Measurements from ENCODE around the gene EPN2. TPM values are rescaled to one million over a fixed set of nuclear protein-coding genes. Genes with fewer than 3 reads are reported as not detected.
A peak's percentile ranks its signal among the peaks of the same experiment; 100 is the strongest.

EPN2 gene
- total RNA-seq, 4 donors from 2014 or later = 18.9 to 31.8 (median 26.2) TPM

DNA sequence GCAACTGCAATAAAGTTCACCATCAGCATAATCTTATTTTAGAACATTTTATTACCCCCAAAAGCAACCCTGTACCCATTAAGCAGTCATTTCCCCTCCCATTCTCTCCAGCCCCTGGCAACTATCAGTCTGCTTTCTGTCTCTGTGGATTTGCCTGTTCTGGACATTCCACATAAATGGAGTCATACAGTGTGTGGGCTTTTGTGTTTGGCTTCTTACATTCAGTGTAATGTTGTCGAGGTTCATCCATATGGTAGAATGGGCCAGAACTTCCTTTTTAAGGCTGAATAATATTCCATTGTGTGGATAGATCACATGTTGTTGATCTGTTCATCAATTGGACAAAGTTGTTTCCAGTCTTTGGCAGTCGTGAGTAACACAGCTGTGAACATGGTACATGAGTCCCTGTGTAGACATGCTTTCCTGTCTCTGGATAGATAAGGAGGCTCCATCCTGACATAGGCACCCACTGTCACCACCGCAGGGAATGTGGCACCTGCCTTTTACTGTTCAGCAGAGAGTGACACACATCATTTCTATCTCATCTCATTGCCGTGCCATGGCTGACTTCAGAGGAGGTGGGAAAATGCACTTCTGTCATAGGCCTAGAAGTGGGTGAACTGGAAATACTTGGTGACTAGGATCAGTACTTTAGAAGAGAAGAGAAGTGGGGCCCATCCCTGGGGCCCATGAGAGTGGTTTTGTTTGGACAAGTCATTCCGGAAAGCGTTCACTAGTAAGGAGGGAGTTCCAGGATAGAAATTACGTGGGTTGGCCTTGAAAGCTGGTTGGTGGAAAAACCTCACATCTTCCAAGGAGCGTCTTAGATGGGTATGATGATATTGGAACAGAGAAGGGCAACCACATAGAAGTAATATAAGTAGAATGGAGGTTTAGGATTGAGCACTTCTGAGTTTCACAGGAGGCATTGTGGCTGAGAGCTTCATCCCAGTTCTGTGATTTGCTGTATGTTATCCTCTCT lies 25.8 kb downstream of the EPN2 start:
- in situ Hi-C loops (cut with MboI; ENCODE audit: low sequenced_read_pairs in 4 of 4) = no loop called here
- no peak for ATAC-seq
- H3K9me3 ChIP-seq = no peaks in the 10 kb centered on the region
- H3K27me3 ChIP-seq = no peaks in the 10 kb centered on the region
- no peak for DNase-seq
- H3K27ac ChIP-seq = peak overlapping the region; percentile 83 to 92 (median 86)
- TF ChIP-seq, protein P1, sequence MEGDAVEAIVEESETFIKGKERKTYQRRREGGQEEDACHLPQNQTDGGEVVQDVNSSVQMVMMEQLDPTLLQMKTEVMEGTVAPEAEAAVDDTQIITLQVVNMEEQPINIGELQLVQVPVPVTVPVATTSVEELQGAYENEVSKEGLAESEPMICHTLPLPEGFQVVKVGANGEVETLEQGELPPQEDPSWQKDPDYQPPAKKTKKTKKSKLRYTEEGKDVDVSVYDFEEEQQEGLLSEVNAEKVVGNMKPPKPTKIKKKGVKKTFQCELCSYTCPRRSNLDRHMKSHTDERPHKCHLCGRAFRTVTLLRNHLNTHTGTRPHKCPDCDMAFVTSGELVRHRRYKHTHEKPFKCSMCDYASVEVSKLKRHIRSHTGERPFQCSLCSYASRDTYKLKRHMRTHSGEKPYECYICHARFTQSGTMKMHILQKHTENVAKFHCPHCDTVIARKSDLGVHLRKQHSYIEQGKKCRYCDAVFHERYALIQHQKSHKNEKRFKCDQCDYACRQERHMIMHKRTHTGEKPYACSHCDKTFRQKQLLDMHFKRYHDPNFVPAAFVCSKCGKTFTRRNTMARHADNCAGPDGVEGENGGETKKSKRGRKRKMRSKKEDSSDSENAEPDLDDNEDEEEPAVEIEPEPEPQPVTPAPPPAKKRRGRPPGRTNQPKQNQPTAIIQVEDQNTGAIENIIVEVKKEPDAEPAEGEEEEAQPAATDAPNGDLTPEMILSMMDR (IDR thresholded peaks at IDR 0.05 in 4 of 5, conservative IDR thresholded peaks at IDR 0.05 in 1 of 5) = no peak
- TF ChIP-seq POLR2A (IDR thresholded peaks at IDR 0.05) = no peak
- peaks cover 62 to 69% of the 10 kb centered on the region in 2 donors for H3K4me1 ChIP-seq
- no peaks in the 10 kb centered on the region for H3K36me3 ChIP-seq
- intact Hi-C loops (cut with DNase I; ENCODE audit: low total_unique reads) = no loop called here
- H3K4me3 ChIP-seq = no peak overlapping the region

DNA sequence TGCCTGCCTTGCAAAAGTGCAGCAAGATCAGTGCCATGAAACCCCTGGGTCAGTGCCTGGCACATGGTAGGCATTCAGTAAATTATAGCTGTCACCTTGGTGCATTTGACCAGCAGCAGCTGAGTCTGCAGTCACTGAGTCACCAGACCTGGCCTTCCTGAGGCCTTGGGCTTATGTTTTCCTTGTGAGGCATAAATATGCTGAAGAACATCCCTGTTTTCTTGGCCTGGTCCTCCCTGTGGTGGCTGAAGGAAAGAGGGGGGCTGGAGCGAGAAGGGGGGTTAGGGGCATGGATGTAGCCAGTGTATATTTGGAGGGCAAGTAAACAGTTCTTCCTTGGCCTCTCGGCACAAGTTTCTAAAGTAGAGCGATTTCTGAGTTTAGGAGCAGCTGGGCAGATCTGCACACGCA lies 26.5 kb downstream of the EPN2 start:
- TF ChIP-seq, protein P1 (IDR thresholded peaks at IDR 0.05 in 4 of 5, conservative IDR thresholded peaks at IDR 0.05 in 1 of 5) = no peak
- peak; percentile 14 to 37 for TF ChIP-seq POLR2A (IDR thresholded peaks at IDR 0.05)

DNA sequence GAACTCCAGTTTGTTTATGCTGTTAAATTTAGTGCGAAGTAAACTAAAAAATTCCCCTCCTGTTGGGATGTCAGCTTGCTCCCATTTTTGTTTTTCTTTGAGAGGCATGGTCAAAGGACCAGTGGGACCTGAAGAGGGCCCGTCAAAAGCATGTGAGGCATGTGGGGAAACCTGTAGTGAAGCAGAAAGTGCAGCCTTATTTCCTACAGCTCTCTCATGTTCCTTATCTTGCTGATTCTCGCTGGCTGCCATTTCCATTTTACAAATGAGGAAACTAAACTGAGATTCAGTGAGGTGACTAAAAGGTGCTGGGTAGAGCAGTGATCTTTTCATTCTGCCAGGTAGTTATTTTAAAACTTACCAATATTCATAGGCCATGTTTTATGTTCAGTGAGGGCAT lies 27.1 kb downstream of the EPN2 start:
- in situ Hi-C loops (cut with MboI; ENCODE audit: low sequenced_read_pairs in 4 of 4) (no loop called here), intact Hi-C loops (cut with DNase I; ENCODE audit: low total_unique reads) (no loop called here)
- no peak for TF ChIP-seq POLR2A (IDR thresholded peaks at IDR 0.05)
- TF ChIP-seq, protein P1 (IDR thresholded peaks at IDR 0.05 in 4 of 5, conservative IDR thresholded peaks at IDR 0.05 in 1 of 5) = no peak
- Histone ChIP-seq H3K36me3 (no peaks in the 10 kb centered on the region), H3K27ac (peak overlapping the region; percentile 83 to 92 (median 86)), H3K4me1 (peaks cover 75 to 77% of the 10 kb centered on the region in 2 donors), H3K4me3 (no peak overlapping the region), H3K27me3 (no peaks in the 10 kb centered on the region), H3K9me3 (no peaks in the 10 kb centered on the region)
- ATAC-seq (no peak), DNase-seq (no peak)

More for the DNA sequence above, 26.5 kb downstream of the EPN2 start:
- intact Hi-C loops (cut with DNase I; ENCODE audit: low total_unique reads) = no loop called here
- H3K27me3 ChIP-seq = no peaks in the 10 kb centered on the region
- ATAC-seq = peak; percentile 96
- H3K9me3 ChIP-seq = no peaks in the 10 kb centered on the region
- peak; percentile 85 to 92 for DNase-seq
- peak overlapping the region; percentile 83 to 92 (median 86) for H3K27ac ChIP-seq
- H3K36me3 ChIP-seq = no peaks in the 10 kb centered on the region
- peak overlapping the region in 1 of 4 donors; percentile 9 for H3K4me3 ChIP-seq
- in situ Hi-C loops (cut with MboI; ENCODE audit: low sequenced_read_pairs in 4 of 4) = no loop called here
- peaks cover 69 to 71% of the 10 kb centered on the region in 2 donors for H3K4me1 ChIP-seq

DNA sequence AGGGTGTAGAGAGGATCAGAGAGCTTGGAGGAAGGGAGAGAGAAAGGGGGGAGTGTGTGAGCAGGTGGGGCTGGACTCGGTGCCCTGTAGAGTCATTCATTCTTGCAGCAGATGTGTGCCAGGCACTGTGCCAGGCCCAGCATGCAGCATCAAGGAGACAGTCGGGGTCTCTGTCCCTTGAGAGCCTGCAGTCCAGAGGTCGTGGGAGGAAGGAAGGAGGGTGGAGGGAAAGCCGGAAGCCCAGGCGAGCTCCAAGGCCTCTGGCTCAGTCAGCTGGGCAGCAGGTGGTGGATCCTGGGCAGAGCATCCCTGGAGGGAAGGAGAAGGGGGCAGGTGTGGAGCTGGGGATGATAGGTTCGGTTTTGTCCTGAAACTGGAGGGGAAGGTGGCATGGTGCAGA lies 27.5 kb downstream of the EPN2 start:
- H3K4me1 ChIP-seq = peaks cover 77 to 78% of the 10 kb centered on the region in 2 donors
- no peaks in the 10 kb centered on the region for H3K36me3 ChIP-seq
- H3K4me3 ChIP-seq = no peak overlapping the region
- ATAC-seq = no peak
- no peaks in the 10 kb centered on the region for H3K9me3 ChIP-seq
- intact Hi-C loops (cut with DNase I; ENCODE audit: low total_unique reads) (no loop called here), in situ Hi-C loops (cut with MboI; ENCODE audit: low sequenced_read_pairs in 4 of 4) (no loop called here)
- peak overlapping the region; percentile 83 to 92 (median 86) for H3K27ac ChIP-seq
- TF ChIP-seq, protein P1 (IDR thresholded peaks at IDR 0.05 in 4 of 5, conservative IDR thresholded peaks at IDR 0.05 in 1 of 5) = no peak
- no peak for TF ChIP-seq POLR2A (IDR thresholded peaks at IDR 0.05)
- no peak for DNase-seq
- H3K27me3 ChIP-seq = no peaks in the 10 kb centered on the region
